Urinary bladder (tissue), 4 donors: ENCODE measurements around the gene KLF13. TPM values are rescaled to one million over a fixed set of nuclear protein-coding genes. Genes with fewer than 3 reads are reported as not detected.

ENCODE experiments used
- DNase-seq: peaks from one replicate; pipeline ENCODE4 v3.0.0-alpha.2; 2015; ENCODE audit errors: extremely low spot score
- H3K27ac ChIP-seq: one replicate; pipeline ENCODE4 v1.5.1; 2013; ENCODE audit warnings: low read depth, mild to moderate bottlenecking, moderate library complexity
- H3K36me3 ChIP-seq: one replicate; pipeline ENCODE4 v1.6.1; 2013; ENCODE audit warnings: mild to moderate bottlenecking, moderate library complexity; ENCODE audit not compliant: insufficient read depth
- H3K4me1 ChIP-seq: one replicate; pipeline ENCODE4 v1.6.1; 2013; ENCODE audit warnings: mild to moderate bottlenecking, moderate library complexity; ENCODE audit not compliant: insufficient read depth
- H3K4me3 ChIP-seq: one replicate; pipeline ENCODE4 v1.5.1; 2013; ENCODE audit warnings: low read depth, low read length
- WGBS: extraction: QIAGEN DNeasy Blood & Tissue Kit; methylation state at CpG from one replicate; pipeline ENCODE4 v1.1.7; 2013; 5-methylcytosine and 5-hydroxymethylcytosine counted together
- polyA plus RNA-seq: library from polyadenylated mRNA; stranded (reverse); fragments of 200-250 nt; gene quantifications from one replicate; pipeline ENCODE4 v1.2.3, GENCODE V29; 2013
- total RNA-seq: library from RNA; depleted of rRNA; stranded (reverse); fragments of >200 nt; gene quantifications from one replicate; pipeline ENCODE4 v1.2.3, GENCODE V29; 2014
- donor health status: healthy with polysubstance abuse.
- donor health status: healthy.

KLF13 gene
- total and polyA plus RNA-seq, 2 donors: 24.3 to 65.0 TPM

GRCh38 chr15:31404345-31404744 lies 77.7 kb downstream of the KLF13 start:
- no peak for DNase-seq
- H3K4me1 ChIP-seq: no peaks in the 10 kb centered on the region
- H3K36me3 ChIP-seq: no peaks in the 10 kb centered on the region
- WGBS: 92% methylated on average over 3 of the region's 3 CpGs
- H3K27ac ChIP-seq: no peak overlapping the region
- no peak overlapping the region for H3K4me3 ChIP-seq

- Histone ChIP-seq H3K4me3 (no peak overlapping the region), H3K27ac (no peak overlapping the region), H3K4me1 (no peaks in the 10 kb centered on the region), H3K36me3 (no peaks in the 10 kb centered on the region)
- DNase-seq: no peak
- WGBS: 78% methylated on average over 13 of the region's 13 CpGs
Measured at GRCh38 chr15:31405200-31405920, 78.7 kb downstream of the KLF13 start.

GRCh38 chr15:31407376-31407775 lies 80.7 kb downstream of the KLF13 start:
- WGBS: 89% methylated on average over 1 of the region's 1 CpG
- no peaks in the 10 kb centered on the region for H3K36me3 ChIP-seq

GRCh38 chr15:31407851-31408250 lies 81.2 kb downstream of the KLF13 start:
- Histone ChIP-seq H3K4me3 (no peak overlapping the region), H3K4me1 (no peaks in the 10 kb centered on the region), H3K36me3 (no peaks in the 10 kb centered on the region), H3K27ac (no peak overlapping the region)
- DNase-seq: no peak

More at GRCh38 chr15:31407376-31407775, 80.7 kb downstream of the KLF13 start:
- no peaks in the 10 kb centered on the region for H3K4me1 ChIP-seq
- H3K27ac ChIP-seq: no peak overlapping the region
- DNase-seq: no peak
- no peak overlapping the region for H3K4me3 ChIP-seq

GRCh38 chr15:31408724-31409123 lies 82.1 kb downstream of the KLF13 start:
- Histone ChIP-seq H3K4me1 (no peaks in the 10 kb centered on the region), H3K27ac (no peak overlapping the region), H3K36me3 (no peaks in the 10 kb centered on the region), H3K4me3 (no peak overlapping the region)
- WGBS: 96% methylated on average over 3 of the region's 3 CpGs
- no peak for DNase-seq

GRCh38 chr15:31409171-31409570 lies 82.5 kb downstream of the KLF13 start:
- WGBS: 96% methylated on average over 2 of the region's 2 CpGs
- H3K36me3 ChIP-seq: no peaks in the 10 kb centered on the region
- DNase-seq: no peak
- no peak overlapping the region for H3K27ac ChIP-seq
- no peak overlapping the region for H3K4me3 ChIP-seq
- H3K4me1 ChIP-seq: no peaks in the 10 kb centered on the region

GRCh38 chr15:31412824-31413223 lies 86.2 kb downstream of the KLF13 start:
- no peak for DNase-seq
- WGBS: 86% methylated on average over 2 of the region's 2 CpGs
- no peaks in the 10 kb centered on the region for H3K36me3 ChIP-seq
- H3K4me1 ChIP-seq: no peaks in the 10 kb centered on the region
- no peak overlapping the region for H3K4me3 ChIP-seq
- no peak overlapping the region for H3K27ac ChIP-seq

- Histone ChIP-seq H3K4me1 (no peaks in the 10 kb centered on the region), H3K36me3 (no peaks in the 10 kb centered on the region), H3K27ac (no peak overlapping the region), H3K4me3 (no peak overlapping the region)
- WGBS: 81% methylated on average over 1 of the region's 1 CpG
- DNase-seq: no peak
Measured at GRCh38 chr15:31415201-31415600, 88.6 kb downstream of the KLF13 start.

GRCh38 chr15:31419820-31420219 lies 93.2 kb downstream of the KLF13 start:
- Histone ChIP-seq H3K4me1 (no peaks in the 10 kb centered on the region), H3K36me3 (no peaks in the 10 kb centered on the region), H3K27ac (no peak overlapping the region), H3K4me3 (no peak overlapping the region)
- no peak for DNase-seq
- WGBS: 96% methylated on average over 3 of the region's 3 CpGs

- no peak overlapping the region for H3K4me3 ChIP-seq
- no peak overlapping the region for H3K27ac ChIP-seq
- no peak for DNase-seq
- no peaks in the 10 kb centered on the region for H3K4me1 ChIP-seq
- WGBS: 93% methylated on average over 1 of the region's 1 CpG
- H3K36me3 ChIP-seq: no peaks in the 10 kb centered on the region
Measured at GRCh38 chr15:31427411-31427810, 100.8 kb downstream of the KLF13 start.

Other genes with a start within 250 kb of the KLF13 start
- not detected for gene TRPM1, start 225.1 kb upstream of the KLF13 start, total RNA-seq
- gene TRPM1, start 225.1 kb upstream of the KLF13 start, polyA plus RNA-seq: not detected